Measurements from ENCODE around the gene DDX28. TPM values are rescaled to one million over a fixed set of nuclear protein-coding genes. Genes with fewer than 3 reads are reported as not detected.
"Not testable (repeated sequence)": the region's sequence is repeated elsewhere in the genome, so short reads cannot be mapped to it uniquely, and the experiment has no call there.

DDX28 gene
- polyA plus RNA-seq, 4 donors: 9.0 to 13.7 (median 10.9) TPM

DNA sequence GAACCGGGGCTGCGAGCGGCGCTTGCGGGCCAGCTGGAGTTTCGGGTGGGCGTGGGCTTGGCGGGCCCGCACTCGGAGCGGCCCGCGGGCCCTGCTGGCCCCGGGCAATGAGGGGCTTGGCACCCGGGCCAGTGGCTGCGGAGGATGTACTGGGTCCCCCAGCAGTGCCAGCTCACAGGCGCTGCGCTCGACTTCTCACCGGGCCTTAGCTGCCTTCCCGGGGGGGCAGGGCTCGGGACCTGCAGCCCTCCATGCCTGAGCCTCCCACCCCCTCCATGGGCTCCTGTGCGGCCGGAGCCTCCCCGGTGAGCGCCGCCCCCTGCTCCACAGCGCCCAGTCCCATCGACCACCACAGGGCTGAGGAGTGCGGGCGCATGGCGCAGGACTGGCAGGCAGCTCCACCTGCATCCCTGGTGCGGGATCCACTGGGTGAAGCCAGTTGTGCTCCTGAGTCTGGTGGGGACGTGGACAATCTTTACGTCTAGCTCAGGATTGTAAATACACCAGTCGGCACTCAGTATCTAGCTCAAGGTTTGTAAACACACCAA, 24.7 kb downstream of the DDX28 start:
- DNase-seq (ENCODE audit: low read depth in 4 of 4, low spot score in 2 of 4): not testable (repeated sequence)

- no peak for DNase-seq (ENCODE audit: low read depth in 4 of 4, low spot score in 2 of 4)
These were observed 26.4 kb downstream of the DDX28 start for GRCh38 chr16:67996666-67997065.

DNA sequence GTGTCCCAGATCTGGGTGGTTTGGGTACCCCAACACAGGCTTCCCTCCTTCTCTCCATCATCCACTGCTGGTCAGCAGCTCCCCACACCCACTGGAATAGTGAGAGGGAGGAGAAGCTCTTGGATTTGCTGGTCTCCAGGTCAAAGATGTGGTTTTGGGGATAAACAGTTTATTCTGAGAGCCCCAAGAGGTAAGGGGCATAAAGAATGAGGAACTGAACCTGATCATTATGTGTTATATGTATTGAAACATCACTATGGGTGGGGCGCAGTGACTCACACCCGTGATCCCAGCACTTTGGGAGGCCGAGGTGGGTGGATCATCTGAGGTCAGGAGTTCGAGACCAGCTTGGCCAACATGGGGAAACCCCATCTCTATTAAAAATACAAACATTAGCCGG, 27.6 kb downstream of the DDX28 start:
- DNase-seq (ENCODE audit: low read depth in 4 of 4, low spot score in 2 of 4): no peak

- not testable (repeated sequence) for DNase-seq (ENCODE audit: low read depth in 4 of 4, low spot score in 2 of 4)
These were observed 29.0 kb downstream of the DDX28 start for GRCh38 chr16:67994040-67994408.

GRCh38 chr16:67993207-67994039, 29.6 kb downstream of the DDX28 start:
- peak in 3 of 4 donors; percentile 25 to 34 (median 32) for DNase-seq (ENCODE audit: low read depth in 4 of 4, low spot score in 2 of 4)

GRCh38 chr16:67992661-67993206, 30.3 kb downstream of the DDX28 start:
- DNase-seq (ENCODE audit: low read depth in 4 of 4, low spot score in 2 of 4): no peak

DNA sequence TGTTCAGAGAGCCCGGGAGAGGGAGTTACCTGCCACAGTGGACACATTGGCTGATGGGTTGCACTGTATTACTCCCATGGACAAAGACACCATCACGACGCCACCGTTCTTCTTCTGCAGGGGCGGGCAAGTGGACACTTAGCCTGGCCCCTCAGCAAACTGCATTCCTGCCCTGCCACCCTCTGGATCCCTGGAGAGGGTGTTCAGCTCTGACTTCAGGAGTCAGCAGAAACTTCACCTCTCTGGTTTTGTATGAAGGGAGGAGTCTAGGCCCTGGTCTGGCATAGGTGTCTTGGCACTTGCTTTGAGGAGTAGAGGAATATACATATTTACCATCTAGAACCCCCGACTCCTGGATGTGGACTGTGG, 33.0 kb downstream of the DDX28 start:
- no peak for DNase-seq (ENCODE audit: low read depth in 4 of 4, low spot score in 2 of 4)

DNA sequence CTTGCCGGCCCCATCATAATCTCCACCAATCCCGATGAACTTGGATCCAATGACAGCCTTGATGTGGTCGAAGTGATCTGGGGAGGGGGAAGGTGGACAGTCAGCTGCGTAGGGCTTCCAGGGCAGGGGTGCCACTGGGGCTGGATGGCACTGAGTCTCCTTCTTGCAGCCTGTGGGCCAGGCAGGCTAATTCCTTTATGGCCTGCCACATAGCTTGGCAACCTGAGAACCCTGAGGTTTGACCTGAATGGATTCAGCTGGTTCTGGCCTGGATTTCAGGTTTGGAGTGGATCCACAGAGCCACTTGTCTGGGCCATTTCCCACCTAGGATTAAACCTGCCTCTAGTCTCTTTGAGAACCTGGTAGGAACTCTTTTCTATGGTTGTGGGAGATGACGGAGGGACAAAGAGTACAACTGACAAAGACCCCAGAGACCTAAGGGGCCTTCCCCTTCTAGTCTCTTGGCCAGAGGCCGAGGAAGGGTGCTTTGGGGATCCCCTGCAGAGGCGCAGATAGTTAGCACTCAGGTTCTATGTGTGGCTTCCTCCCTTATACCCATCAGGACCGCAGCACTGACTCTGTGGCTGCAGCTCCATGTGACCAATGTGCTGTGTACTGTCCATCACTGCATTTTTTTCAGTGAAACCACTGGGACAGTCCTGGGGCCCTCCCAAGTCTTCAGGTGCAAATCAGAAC, 33.6 kb downstream of the DDX28 start:
- DNase-seq (ENCODE audit: low read depth in 4 of 4, low spot score in 2 of 4): no peak

- no peak for DNase-seq (ENCODE audit: low read depth in 4 of 4, low spot score in 2 of 4)
These were observed 34.4 kb downstream of the DDX28 start for GRCh38 chr16:67988675-67989074.

- no peak for DNase-seq (ENCODE audit: low read depth in 4 of 4, low spot score in 2 of 4)
These were observed 35.4 kb downstream of the DDX28 start for GRCh38 chr16:67987460-67988160.

DNA sequence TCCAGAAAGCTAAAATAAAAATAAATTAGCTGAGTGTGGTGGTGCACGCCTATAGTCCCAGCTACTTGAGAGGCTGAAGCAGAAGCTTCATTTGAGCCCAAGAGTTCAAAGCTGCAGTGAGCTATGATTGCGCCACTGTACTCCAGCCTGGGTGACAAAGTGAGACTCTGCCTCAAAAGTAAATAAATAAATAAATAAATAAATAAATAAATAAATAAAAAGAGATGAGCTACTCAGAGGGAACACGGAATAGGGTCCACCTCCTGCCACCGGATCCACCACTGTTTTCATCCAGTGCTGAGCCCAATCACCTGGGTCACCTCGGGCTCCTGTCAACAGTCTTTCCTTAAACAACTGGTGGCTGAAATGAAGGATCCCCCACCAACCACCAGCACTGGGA, 36.1 kb downstream of the DDX28 start:
- no peak for DNase-seq (ENCODE audit: low read depth in 4 of 4, low spot score in 2 of 4)

DNA sequence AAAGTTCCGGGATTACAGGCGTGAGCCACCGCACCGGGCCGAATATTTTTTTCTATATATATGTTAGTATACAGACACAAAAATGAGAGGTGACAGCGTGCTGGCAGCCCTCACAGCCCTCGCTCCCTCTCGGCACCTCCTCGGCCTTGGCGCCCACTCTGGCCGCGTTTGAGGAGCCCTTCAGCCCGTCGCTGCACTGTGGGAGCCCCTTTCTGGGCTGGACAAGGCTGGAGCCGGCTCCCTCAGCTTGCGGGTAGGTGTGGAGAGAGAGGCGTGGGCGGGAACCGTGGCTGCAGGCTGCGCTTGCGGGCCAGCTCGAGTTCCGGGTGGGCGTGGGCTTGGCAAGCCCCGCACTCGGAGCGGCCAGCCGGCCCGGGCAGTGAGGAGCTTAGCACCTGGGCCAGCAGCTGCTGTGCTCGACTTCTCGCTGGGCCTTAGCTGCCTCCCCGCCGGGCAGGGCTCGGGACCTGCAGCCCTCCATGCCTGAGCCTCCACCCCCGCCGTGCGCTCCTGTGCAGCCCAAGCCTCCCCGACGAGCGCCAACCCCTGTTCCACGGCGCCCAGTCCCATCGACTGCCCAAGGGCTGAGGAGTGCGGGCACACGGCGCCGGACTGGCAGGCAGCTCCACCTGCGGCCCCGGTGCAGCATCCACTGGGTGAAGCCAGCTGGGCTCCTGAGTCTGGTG, 40.9 kb downstream of the DDX28 start:
- no peak for DNase-seq (ENCODE audit: low read depth in 4 of 4, low spot score in 2 of 4)

GRCh38 chr16:67979955-67980678, 42.9 kb downstream of the DDX28 start, which contains the start of gene DPEP3:
Gene DPEP3 (minus strand): TSS chr16:67980499. CDS start chr16:67980380, 119 bp downstream.
- no peak for DNase-seq (ENCODE audit: low read depth in 4 of 4, low spot score in 2 of 4)

DNA sequence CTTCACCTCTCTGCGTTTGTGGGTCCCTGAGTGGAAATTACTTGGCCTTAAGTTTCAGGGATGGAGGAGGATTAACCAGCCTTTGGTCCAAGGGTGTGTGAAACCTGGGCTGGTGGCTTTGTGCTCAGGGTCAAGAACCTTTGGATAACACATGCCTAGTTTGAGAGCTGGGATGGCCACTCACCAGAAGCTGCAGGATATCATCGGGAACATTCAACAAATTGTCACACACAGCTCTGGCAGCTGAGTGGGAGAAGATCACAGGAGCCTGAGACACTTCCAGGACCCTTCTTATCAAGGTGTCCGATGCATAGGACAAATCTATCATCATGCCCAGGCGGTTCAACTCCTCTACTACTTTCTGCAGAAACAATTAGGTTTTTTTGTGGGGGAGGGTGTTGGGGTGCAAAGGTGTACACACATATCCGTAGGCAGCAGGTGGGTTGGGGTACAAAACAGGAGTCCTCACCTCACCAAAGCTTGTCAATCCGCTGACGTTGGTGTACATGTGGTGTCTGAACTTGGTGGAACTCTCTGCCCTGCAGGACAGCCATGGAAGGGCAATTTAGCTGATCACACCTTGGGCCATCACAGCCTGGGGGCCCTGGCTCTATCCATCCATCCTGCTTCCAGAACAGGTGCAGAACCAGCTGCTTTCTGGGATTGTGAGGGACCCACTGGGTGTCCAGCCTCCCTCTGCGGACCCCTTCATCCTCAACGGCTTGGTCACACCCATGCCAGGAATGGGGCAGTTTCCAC, 45.4 kb downstream of the DDX28 start:
- DNase-seq (ENCODE audit: low read depth in 4 of 4, low spot score in 2 of 4): no peak

GRCh38 chr16:67977005-67977404, 46.0 kb downstream of the DDX28 start:
- DNase-seq (ENCODE audit: low read depth in 4 of 4, low spot score in 2 of 4): no peak

- no peak for DNase-seq (ENCODE audit: low read depth in 4 of 4, low spot score in 2 of 4)
These were observed 46.8 kb downstream of the DDX28 start for GRCh38 chr16:67976205-67976604.

- no peak for DNase-seq (ENCODE audit: low read depth in 4 of 4, low spot score in 2 of 4)
These were observed 47.5 kb downstream of the DDX28 start for GRCh38 chr16:67975321-67976105.

DNA sequence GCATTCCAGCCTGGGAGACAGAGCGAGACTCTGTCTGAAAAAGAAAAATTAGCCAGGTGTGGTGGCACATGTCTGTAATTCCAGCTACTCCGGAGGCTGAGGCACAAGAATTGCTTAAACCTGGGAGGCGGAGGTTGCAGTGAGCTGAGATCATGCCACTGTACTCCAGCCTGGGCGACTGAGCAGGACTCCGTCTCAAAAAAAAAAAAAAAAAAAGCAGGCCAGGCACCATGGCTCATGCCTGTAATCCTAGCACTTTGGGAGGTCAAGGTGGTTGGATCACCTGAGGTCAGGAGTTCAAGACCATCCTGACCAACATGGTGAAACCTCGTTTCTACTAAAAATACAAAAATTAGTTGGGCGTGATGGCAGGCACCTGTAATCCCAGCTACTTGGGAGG, 50.7 kb downstream of the DDX28 start:
- not testable (repeated sequence) for DNase-seq (ENCODE audit: low read depth in 4 of 4, low spot score in 2 of 4)
